Erythroblast (primary cell): ENCODE measurements around the gene RAB15.

ENCODE experiments used
- GATA1 ChIP-seq: IDR thresholded peaks from 2 replicates; pipeline ENCODE4 v1.6.1; 2011; ENCODE audit warnings: low read depth, mild to moderate bottlenecking, control low read depth, low read length, moderate library complexity
- POLR2A ChIP-seq: IDR thresholded peaks from 2 replicates; pipeline ENCODE4 v1.6.1; 2011; ENCODE audit warnings: mild to moderate bottlenecking, low read length

DNA sequence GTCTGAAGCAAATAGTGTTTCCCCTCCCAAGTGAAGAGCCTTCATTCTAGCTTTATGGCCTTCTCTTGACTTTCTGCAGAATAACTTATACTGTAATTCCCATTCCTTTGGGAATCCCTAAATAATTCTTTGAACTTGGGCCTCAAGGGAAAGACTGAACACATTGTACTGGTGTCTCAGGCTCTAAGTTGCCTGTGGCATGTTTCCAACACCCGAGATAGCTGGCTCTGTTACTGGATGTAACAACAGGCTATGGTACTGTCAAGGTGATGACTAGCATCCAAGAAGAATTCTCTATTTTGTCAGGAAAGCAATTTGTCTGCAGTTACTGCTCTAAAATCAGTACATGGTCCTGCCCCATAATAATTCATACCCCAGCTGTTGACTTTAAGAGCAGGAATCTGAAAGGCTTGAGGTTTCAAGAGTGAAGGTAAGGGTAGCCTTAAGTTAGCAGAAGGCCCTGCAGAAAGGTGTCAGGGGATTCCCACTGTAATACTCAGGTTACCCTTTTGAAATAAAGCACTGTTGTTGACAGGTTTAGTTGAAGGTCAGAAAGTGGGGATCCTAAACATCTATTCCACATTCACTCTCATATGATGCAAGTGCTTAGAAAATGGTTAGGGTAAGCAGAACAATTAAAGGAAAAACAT, 34.8 kb downstream of the RAB15 start:
- no peak for TF ChIP-seq POLR2A
- TF ChIP-seq GATA1 = no peak
